GM18907 (cell line): ENCODE results near the gene HMGCS2.
"Not testable (repeated sequence)": the region's sequence is repeated elsewhere in the genome, so short reads cannot be mapped to it uniquely, and the experiment has no call there.

Experiments used
- ATAC-seq: cut with Tn5 transposase; IDR thresholded peaks from one replicate; pipeline ENCODE4 v1.9.1; 2021; ENCODE audit warnings: mild to moderate bottlenecking, moderate library complexity; ENCODE audit not compliant: unreplicated experiment

Gene HMGCS2

GRCh38 chr1:119790451-119791198 is 21.9 kb upstream of the HMGCS2 start:
- ATAC-seq: no peak

GRCh38 chr1:119787776-119788175 is 19.1 kb upstream of the HMGCS2 start:
- ATAC-seq: no peak

- ATAC-seq: not testable (repeated sequence)
Measured at GRCh38 chr1:119786473-119787050, 17.9 kb upstream of the HMGCS2 start.

GRCh38 chr1:119786046-119786445 is 17.3 kb upstream of the HMGCS2 start:
- not testable (repeated sequence) for ATAC-seq

GRCh38 chr1:119784191-119784781 is 15.6 kb upstream of the HMGCS2 start:
- no peak for ATAC-seq

- no peak for ATAC-seq
Measured at GRCh38 chr1:119783354-119784185, 14.9 kb upstream of the HMGCS2 start.

- ATAC-seq: no peak
Measured at GRCh38 chr1:119782631-119783325, 14.1 kb upstream of the HMGCS2 start.

GRCh38 chr1:119781434-119782210 is 12.9 kb upstream of the HMGCS2 start:
- ATAC-seq: no peak

- ATAC-seq: no peak
Measured at GRCh38 chr1:119779869-119780356, 11.2 kb upstream of the HMGCS2 start.

GRCh38 chr1:119778886-119779560 is 10.3 kb upstream of the HMGCS2 start:
- no peak for ATAC-seq

GRCh38 chr1:119778359-119778758 is 9.7 kb upstream of the HMGCS2 start:
- no peak for ATAC-seq

- ATAC-seq: no peak
Measured at GRCh38 chr1:119774746-119775490, 6.2 kb upstream of the HMGCS2 start.

- no peak for ATAC-seq
Measured at GRCh38 chr1:119773711-119774241, 5.1 kb upstream of the HMGCS2 start.

- ATAC-seq: no peak
Measured at GRCh38 chr1:119772298-119772697, 3.6 kb upstream of the HMGCS2 start.

GRCh38 chr1:119771770-119772169 is 3.1 kb upstream of the HMGCS2 start:
- ATAC-seq: no peak

GRCh38 chr1:119771016-119771415 is 2.3 kb upstream of the HMGCS2 start:
- no peak for ATAC-seq

- no peak for ATAC-seq
Measured at GRCh38 chr1:119767486-119767885, 1.2 kb downstream of the HMGCS2 start.

- ATAC-seq: no peak
Measured at GRCh38 chr1:119766374-119766794, 2.3 kb downstream of the HMGCS2 start.
